NCI-H187 treated with DMSO at 0.1 percent for 48 hours (cell line): ENCODE results near the gene F5.

Experiments used
- DNase-seq: peaks from one replicate; lab custom pipeline; 2025; lab: John Stamatoyannopoulos, UW

F5 gene

DNA sequence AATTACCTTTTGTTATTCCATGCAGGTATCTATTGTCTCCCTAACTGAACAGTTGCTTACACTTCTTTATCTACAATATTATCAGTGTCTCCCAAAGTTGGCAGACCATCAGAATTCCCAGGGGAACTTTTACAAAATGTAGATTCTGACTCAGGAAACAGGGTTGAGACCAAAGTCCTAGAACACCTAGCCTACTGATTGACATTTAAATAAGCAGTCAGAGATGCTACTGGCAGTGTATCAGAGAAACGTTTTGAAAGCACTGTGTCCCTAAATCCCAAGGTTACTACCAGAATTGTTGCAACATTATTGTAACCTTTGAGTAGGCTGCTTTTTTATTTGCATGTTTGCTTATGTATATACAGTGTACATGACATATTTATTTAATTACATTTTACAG lies 1.8 kb upstream of the F5 start:
- DNase-seq, result no peak

DNA sequence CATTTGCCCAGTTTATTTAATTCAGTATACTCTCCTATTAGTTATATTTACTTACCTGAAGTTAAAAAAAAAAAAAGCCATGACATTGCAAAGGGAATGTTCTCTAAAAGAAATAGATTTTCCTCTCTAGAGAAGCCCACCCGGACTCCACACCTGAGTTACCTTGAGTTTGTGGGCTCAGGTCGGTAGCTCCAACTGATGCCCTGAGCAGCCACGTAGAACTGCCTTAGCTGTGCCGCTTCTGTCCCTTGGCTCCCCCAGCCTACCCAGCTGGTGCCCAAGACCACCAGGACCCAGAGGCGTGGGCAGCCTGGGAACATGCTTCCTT lies 250 bp downstream of the F5 start:
- DNase-seq, result no peak

DNA sequence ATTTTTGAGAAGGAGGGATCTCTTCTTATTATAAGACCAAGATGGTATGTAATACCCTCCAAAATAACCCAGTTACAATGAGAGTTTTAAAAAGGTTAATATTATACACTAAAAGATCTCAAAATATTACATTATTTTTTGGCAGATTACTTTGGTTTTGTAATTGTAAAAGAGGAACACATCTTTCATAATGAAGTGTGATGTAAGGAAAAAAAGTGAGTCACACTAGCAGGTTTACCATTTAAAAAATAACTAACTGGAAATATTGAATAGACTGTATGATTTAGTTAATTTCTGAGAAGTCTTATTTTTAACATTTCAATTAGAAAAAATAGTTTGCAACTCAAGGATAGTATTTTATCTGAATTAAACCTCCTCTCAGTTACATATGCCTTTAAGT lies 1.1 kb downstream of the F5 start:
- DNase-seq, result no peak

DNA sequence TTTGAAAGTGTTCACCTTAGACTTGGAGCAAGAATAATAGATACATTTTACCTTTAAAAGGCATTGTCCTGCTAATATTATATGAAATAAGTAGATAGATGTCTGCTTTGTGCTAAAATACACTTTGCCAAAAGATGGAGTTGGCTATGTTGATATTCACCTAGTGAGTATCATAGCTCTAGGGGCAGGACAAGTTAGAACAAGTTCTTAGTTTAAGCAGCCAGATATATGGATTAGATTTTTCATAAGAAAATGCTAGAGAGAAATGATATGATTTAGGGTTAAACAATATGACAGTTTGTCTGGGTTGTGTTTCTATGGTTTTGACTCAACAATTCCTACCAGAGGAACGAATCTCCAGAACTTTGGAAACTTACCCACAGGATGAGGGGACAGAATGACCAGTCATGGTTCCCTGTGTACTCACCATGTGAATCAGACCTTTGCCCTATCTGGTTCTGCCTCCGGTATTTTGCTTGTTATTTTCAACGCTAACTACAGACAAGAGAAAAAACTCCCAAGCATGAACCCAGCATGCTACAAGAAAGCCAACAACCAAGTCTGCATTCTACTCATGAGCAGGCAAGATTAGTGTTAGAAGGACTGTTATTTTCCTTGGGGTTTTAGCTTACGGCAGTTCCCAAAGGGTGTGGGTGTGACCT lies 1.7 kb downstream of the F5 start:
- no peak for DNase-seq

DNA sequence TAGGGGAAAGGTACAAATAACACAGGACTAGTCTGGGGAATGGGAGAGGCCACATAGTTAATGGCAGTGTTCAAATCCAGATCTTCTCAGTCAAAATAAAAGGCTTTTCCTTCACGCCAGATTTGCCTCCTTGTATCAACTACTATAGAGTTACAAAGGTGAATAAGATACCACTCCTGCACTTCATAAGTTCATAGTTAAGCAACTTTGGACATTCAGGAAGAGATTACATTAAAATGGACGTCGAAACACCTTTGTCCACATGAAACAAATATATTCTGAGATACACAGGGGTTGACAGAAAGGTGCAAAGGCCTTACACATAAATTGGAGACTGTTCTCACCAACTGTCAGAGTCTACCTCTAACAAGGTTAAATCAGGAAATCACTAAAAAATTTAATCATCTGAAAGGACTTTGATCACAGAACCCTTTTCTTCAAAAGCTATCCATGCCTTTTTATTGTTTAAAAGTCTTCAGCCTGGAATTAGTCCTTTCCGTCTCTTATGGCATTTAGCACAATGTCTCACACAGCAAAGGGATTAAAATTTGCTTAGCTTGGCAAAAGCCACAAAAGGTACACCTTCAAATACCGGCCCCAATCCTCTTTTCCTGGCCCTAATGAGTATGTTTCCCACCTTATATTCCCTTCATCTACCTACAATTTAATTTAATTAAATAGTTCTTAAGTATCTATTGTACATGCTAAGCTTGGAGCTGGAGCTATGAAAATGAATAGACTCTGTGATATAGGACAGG lies 8.1 kb downstream of the F5 start:
- DNase-seq, result no peak

DNA sequence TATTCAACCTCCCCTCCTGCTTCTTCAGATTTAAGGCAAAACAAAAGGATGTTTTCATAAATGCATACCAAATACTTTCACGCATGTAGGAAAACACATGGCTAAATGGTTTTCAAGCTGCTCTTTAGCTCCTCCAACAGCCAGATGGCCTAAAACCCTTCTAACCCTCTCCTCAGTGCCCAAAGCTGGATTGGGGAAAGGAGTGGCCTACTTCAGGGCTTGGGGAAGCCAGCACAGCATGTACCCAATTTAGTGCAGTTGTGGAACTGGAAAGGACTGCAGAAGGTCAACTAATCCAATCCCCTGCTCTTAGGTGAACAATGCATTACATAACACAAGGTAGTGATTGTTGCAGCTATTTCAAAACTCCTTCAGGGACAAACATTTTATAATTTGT lies 9.3 kb downstream of the F5 start:
- DNase-seq, result no peak

DNA sequence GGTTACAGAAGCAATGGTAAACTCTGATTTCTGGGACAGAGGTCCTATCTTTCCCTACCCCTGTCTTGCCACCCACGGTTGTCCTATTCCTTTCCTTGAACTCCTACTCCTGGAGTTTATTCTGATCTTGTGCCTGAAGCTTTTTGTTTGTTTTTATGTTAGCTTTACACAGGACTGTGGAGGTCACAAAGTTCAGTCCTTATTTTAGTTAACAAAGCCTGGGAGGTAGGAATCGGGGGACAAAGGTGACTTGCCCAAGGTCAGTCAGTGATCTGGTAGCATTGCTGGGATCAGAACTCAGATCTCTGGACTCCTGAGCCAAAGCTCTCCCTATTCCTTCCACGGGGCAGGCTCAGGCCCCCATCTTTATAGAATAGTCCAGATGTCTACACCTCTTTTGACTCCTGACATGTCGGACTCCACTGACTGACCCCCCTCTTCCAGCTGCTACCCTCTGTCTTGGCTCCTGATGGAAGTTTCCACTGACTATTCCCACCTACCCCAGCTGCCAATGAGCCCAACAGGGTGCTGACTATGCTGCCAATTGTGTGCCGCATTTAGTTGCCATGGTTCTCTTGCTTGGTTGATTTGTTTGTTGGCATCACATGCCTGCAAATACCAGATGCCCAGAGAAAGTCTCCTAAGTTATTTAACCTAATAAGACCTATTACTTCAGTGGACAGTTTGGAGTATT lies 9.9 kb downstream of the F5 start:
- DNase-seq, result no peak

DNA sequence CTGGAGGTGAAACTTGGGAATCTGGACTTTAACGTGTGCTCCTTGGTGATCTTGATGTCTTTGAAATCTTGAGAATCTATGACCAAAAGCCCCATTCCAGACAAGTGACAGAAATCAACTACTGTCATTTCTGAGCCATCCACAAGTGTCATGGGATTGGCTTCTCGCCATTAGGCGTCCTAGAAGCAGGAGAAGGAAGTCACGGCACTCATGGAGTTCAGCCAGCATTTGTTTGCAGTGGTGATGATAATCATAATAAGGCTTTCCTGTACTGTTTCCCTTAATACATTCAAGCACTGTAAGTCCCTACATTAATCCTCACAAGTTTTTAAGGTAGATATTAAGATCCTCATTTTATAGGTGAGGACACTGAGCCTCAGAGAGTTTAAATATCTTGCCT lies 11.9 kb downstream of the F5 start:
- no peak for DNase-seq

DNA sequence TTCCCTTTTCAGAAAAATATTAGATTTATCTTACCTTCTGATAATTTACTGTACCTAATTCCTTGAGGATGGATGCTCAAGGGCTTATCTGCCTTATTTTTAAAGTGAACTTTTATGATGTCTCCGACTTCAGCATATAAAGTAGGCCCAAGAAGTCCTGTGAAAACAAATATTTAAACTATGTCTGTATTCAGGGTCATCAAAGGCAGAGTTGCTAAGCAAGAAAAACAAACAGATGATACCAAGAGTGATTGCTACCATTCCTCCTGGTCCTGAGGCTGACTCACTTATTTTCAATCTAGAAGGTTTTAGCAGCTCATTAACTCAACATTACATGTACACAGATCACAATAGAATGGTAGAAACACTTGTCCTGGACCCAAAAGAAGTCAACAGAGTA lies 14.1 kb downstream of the F5 start:
- DNase-seq, result no peak

DNA sequence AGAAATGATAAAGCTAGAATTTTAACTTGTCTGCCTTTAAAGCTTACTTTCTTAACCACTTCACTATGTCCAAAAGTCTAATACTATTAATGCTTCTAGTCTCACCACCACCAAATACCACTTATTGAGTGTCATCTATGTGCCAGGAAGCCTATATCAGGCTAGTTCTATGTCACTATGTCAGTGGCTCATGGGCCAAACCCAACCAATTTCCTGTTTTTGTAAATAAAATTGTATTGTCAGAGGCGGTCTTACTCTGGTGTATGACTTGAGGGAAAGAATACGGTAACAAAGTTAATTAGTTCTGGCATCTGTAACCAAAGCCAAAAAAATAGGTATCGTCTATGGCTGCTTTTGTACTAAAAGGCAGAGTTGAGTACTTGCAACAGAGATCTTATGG lies 14.8 kb downstream of the F5 start:
- DNase-seq, result no peak

DNA sequence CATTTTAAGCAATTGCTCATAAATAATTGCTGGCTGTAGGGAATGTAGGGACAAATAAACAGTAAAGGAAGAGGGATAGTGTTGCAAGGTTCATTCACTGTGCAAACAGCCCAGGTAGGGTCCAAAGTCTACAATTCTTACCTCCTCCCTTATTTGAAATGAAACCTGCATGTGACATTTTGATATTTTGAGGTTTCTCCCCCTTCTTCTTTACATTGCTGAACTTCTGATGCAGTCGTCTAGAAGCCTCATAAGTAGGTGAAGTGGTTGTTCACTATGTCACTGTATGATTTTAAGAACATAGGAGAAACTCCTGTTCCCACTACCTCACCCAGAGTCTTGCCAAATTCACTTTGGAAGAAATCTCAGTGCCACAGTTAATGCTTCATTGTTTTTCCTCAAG lies 16.1 kb downstream of the F5 start:
- no peak for DNase-seq

DNA sequence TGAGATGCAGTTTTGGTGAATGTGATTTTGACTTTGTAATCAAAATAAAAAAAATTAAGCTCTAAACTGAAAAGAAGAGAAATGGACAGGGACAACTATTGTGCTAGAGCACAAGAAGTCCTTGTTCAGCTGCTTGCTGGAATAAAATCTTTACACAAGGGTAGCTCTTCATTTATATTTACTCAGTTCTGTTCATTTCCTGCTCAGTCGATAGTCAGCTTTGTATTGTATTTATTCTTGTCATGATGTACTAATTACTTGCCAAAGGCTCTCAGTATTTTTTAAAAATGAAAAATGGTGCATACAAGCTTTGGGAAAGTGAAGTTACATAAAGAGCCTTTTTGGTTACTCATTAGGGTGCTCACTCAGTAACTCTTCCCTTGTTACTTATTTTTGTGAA lies 17.8 kb downstream of the F5 start:
- no peak for DNase-seq

DNA sequence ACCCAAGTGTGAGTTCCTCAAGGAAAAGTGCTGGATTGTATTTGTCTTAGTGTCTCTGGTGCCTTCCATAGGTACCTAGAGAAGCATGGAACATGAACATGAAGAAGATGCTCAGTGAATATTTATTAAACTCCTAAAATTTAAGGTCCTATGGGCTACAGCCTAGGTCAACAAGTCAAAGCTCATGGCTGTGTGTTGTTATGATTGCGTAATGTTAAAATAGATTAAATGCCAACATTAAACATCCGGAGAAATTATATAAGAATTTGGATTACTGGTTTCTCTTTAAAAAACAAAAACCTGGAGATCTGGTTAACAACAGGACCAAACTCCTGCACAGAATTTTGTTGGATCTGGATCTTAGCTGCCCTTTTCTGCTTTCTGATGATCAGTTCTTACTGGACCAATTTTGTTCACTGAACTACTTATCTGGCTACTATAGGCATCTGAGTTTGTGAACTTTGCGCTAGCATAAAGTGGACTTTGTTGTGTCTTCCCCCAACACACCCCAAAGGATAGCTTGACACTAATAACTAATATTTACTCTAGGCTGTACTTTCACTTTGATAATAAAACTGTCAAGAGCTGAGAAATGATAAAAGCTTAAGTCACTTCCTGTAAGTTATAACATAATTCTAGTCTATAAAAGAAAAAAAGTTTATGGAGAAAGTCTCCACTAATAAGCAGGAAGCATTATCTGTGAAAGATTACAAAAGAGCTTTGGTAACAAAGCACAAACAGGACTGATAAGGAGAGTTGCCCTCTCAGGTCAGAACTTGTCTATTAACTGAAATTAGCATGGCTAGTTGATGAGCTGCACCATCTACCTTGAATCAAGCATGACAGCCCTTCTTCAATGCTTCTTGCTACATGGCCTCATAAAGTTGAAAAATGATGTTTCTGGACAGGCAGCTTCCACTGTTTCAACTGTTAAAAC lies 20.7 kb downstream of the F5 start:
- no peak for DNase-seq

DNA sequence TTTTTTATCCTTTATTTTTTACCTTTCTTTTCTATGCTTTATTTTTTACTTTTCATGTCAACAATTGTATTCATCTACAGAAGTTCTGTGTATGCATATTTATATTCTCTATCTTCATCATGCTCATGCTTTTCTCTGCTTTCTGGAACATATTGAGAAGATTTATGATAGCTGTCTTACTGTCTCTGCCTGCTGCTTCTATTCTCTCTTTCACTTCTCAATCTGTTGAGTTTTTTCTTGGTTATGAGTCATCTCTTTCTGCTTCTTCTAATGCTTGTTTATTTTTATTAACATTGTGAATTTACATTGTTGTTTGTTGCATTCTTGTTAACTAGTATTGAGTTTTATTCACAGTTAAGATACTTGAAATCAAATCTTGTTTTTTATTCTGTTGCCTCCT lies 22.6 kb downstream of the F5 start:
- no peak for DNase-seq

DNA sequence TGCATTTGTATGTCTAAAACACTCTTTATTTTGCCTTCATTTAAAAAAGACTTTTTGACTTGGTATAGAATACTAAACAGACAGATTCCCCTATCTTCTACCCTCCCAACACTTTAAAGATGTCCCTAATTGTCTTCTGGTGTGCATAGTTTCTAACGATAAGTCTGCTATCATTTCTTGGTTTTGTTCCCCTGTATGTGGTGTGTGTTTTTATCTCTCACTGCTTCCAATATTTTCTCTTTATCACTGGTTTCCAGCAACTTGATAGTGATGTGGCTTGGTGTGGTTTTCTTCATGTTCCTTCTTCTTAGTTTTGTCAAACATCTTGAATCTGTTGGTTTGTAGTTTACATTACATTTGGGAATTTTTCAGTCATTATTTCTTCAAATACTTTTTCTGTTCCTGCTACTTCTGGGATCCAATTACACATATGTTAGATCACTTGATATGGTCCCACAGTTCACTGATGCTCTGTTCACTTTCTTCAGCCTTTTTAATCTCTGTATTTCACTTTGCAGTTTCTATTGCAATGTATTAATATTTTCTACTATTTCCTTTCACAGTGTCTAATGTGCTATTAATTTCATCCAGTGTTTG lies 23.2 kb downstream of the F5 start:
- no peak for DNase-seq

DNA sequence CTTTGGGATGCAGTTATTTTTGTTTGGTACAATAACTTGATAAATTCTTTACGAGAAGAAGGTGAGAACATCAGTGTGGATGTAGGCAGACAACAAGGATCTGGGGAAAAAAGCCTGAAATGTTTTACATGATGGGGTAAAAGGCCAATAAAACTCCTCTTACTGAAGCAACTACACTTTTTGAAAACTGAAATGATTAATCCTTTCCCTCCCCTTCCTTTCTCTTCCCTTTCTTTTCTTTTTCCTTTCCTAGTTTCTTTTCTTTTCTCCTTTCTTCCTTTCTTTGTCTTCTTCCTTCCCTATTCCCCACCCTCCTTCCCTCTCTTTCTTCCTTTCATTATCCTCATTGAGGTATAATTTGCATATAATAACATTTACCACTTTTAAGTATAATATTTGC lies 24.6 kb downstream of the F5 start:
- no peak for DNase-seq

DNA sequence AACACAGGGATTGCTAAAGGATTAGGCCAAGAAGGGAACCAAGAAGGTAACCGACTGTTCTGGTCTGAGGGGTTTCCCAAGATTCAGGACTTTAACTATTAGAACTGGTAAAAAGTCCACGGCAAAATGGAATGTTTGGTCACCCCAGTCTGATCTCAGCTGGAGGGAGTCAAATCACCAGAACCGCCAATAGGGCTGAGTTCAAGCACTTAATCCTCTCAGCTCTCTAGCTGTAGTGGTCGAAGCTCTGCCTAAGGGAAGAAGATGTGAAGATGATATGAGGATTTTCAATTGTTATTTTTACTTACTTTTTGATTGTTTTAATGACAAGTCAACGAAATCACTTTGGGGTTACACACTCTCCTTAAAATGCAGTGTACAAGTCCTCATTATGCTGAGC lies 29.1 kb downstream of the F5 start:
- no peak for DNase-seq

DNA sequence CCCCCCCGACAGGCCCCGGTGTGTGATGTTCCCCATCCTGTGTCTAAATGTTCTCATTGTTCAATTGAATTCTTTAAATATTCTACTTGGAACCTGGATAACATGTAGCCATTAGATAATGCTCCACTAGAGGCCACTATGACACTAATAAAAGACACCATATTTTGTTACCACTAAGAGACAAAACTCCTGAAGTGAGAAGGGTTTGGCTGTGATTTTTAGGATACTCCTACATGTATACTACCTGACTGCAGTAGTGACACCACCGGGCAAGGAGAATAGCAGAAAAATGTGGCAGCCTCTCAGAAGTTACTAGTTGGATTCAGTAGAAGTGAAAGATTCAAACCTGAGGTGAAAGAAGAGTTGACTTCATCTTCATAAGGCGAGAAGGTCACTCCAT lies 36.0 kb downstream of the F5 start:
- no peak for DNase-seq

DNA sequence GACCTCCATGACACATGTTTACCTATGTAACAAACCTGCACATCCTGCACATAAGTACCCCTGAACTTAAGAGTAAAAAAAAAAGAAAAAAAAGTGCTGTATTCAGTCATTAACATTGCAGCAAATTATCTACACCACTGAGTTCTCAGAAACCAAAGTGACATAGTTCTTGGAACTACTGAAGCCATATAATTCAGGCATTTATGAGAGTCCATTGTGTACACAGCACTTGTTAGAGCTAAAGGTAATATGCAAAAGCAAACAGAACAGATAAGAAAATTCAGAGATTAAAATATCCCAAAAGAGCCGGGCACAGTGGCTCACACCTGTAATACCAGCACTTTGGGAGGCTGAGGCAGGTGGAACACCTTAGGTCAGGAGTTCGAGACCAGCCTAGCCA lies 38.0 kb downstream of the F5 start:
- DNase-seq, result no peak

DNA sequence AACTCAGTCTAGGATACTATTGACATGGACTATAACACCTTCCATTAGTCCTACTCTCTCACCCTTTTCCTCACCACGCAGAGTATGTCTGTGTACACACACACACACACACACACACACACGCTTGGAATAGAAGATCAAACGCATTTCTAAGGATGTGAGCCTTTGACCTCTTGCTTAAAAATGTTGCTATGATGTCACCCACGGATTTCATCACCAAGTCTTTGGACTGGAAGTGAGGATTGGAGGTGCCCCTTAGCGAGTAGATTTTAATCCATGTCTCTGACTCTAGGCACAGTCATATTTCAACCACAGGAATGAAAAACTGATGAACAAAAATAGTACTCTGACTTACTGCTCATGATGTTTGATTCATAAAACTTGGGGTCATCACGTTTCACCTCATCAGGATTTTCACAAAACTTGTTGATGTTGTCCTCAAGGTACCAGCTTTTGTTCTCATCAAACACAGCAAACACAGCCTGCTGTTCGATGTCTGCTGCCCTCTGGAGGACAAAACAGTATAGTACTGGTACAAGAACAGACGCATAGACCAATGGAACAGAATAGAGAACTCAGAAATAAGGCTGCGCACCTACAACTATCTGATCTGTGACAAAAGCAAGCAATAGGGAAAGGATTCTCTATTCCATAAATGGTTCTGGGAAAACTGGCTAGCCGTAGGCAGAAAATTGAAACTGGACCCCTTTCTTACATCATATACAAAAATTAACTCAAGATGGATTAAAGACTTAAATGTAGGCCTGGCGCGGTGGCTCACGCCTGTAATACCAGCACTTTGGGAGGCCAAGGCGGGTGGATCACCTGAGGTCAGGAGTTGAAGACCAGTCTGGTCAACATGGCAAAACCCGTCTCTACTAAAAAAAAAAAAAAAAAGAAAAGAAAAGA lies 39.9 kb downstream of the F5 start:
- peak; percentile 42 for DNase-seq

DNA sequence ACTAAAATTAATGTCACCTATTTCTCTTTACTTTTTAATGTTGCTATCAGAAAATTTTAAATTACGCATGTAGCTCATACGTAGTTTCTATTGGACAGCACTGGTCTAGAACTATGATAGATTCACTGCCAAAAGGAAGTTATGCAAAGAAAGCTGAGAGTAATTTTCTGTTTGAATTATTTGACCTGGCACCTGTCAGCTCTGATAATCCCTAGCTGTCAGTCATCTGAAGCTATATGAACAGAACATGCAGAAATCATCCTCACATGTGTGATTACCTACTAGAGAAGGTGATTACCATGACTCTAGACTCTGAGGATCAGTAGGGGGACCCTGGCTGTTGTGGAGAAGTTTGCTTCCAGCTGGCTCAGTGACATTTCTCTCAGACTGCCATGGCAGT lies 40.8 kb downstream of the F5 start:
- no peak for DNase-seq
